Fibroblast of skin of scalp (primary cell): ENCODE results near the gene ZNF281.
A peak's percentile ranks its signal among the peaks of the same experiment; 100 is the strongest.

ENCODE experiments used
- DNase-seq: peaks from one replicate; pipeline ENCODE4 v3.0.0-alpha.2; 2013

Gene ZNF281

GRCh38 chr1:200388791-200389190, 21.0 kb downstream of the ZNF281 start:
- DNase-seq, result no peak

GRCh38 chr1:200386416-200386815, 23.4 kb downstream of the ZNF281 start:
- peak; percentile 44 for DNase-seq

- no peak for DNase-seq
Observed at GRCh38 chr1:200384818-200385390, 24.9 kb downstream of the ZNF281 start.

- DNase-seq, result no peak
Observed at GRCh38 chr1:200381256-200381984, 28.4 kb downstream of the ZNF281 start.

GRCh38 chr1:200380589-200381021, 29.2 kb downstream of the ZNF281 start:
- DNase-seq, result no peak

- no peak for DNase-seq
Observed at GRCh38 chr1:200379940-200380588, 29.8 kb downstream of the ZNF281 start.

GRCh38 chr1:200379432-200379757, 30.4 kb downstream of the ZNF281 start:
- peak; percentile 99 for DNase-seq

GRCh38 chr1:200378096-200378495, 31.7 kb downstream of the ZNF281 start:
- no peak for DNase-seq

GRCh38 chr1:200376528-200376927, 33.3 kb downstream of the ZNF281 start:
- DNase-seq, result no peak

GRCh38 chr1:200374569-200375295, 35.1 kb downstream of the ZNF281 start:
- peak; percentile 81 for DNase-seq

- DNase-seq, result no peak
Observed at GRCh38 chr1:200373811-200374231, 36.0 kb downstream of the ZNF281 start.

- DNase-seq, result no peak
Observed at GRCh38 chr1:200372885-200373181, 37.0 kb downstream of the ZNF281 start.

GRCh38 chr1:200372095-200372884, 37.5 kb downstream of the ZNF281 start:
- peak; percentile 92 for DNase-seq

- DNase-seq, result no peak
Observed at GRCh38 chr1:200369706-200370105, 40.1 kb downstream of the ZNF281 start.

GRCh38 chr1:200369131-200369530, 40.7 kb downstream of the ZNF281 start:
- DNase-seq, result no peak

GRCh38 chr1:200368556-200368955, 41.3 kb downstream of the ZNF281 start:
- no peak for DNase-seq

- DNase-seq, result peak; percentile 96
Observed at GRCh38 chr1:200367841-200368534, 41.8 kb downstream of the ZNF281 start.

- no peak for DNase-seq
Observed at GRCh38 chr1:200366577-200367253, 43.1 kb downstream of the ZNF281 start.

GRCh38 chr1:200365897-200366426, 43.9 kb downstream of the ZNF281 start:
- no peak for DNase-seq

GRCh38 chr1:200364831-200365230, 45.0 kb downstream of the ZNF281 start:
- DNase-seq, result no peak
